IMR-90 (cell line): Measurements from ENCODE around the gene CHP2. TPM values are rescaled to one million over a fixed set of nuclear protein-coding genes. Genes with fewer than 3 reads are reported as not detected.
A peak's percentile ranks its signal among the peaks of the same experiment; 100 is the strongest.

ENCODE experiments used
- ATAC-seq: fragments of 200-7000 bp; cut with Tn5 transposase; 2 replicates; pipeline ENCODE4 v1.9.1; 2020; ENCODE audit warnings: low read depth, mild to moderate bottlenecking, moderate library complexity
- BruUV-seq: library from RNA; stranded (reverse); fragments of 400-500 nt; replicated peaks from 2 replicates; lab custom pipeline; 2021; lab: Mats Ljungman, UMichigan
- CTCF ChIA-PET: fragments of 300-600 bp; formaldehyde crosslinking; extraction: SDS; loops from one replicate; lab custom pipeline; 2021; ENCODE audit warnings: antibody characterized with exemption; lab: Yijun Ruan, JAX
- POLR2A ChIA-PET: fragments of 300-600 bp; sonication (Branson Sonifier 250); formaldehyde crosslinking; loops from one replicate; lab custom pipeline; 2022; ENCODE audit warnings: antibody characterized with exemption; ENCODE audit not compliant: unreplicated experiment; lab: Charles Lee
- DNase-seq: peaks from one replicate; pipeline ENCODE4 v3.0.0; 2013
- H2AFZ ChIP-seq: replicated peaks from 2 replicates; pipeline ENCODE3; 2013; ENCODE audit warnings: low read length, mild to moderate bottlenecking; ENCODE audit not compliant: poor library complexity
- H2AK5ac ChIP-seq: 2 replicates; pipeline ENCODE4 v1.6.1; 2013; ENCODE audit warnings: low read depth, low read length, inconsistent platforms
- H2AK9ac ChIP-seq: replicated peaks from 2 replicates; pipeline ENCODE3; 2013; ENCODE audit warnings: mild to moderate bottlenecking, low read depth, low read length, moderate library complexity; ENCODE audit not compliant: poor library complexity
- H2BK120ac ChIP-seq: 2 replicates; pipeline ENCODE4 v1.6.1; 2013; ENCODE audit warnings: low read depth, low read length, inconsistent platforms
- H2BK15ac ChIP-seq: 3 replicates; pipeline ENCODE4 v1.6.1; 2013; ENCODE audit warnings: low read depth, low read length, inconsistent platforms
- H2BK20ac ChIP-seq: 2 replicates; pipeline ENCODE4 v1.6.1; 2013; ENCODE audit warnings: low read depth, mild to moderate bottlenecking, inconsistent platforms, low read length, moderate library complexity
- H2BK5ac ChIP-seq: 2 replicates; pipeline ENCODE4 v1.6.1; 2013; ENCODE audit warnings: mild to moderate bottlenecking, low read depth, low read length, inconsistent platforms; ENCODE audit not compliant: poor library complexity, severe bottlenecking
- H3K14ac ChIP-seq: replicated peaks from 2 replicates; pipeline ENCODE4 v1.6.1; 2013; ENCODE audit warnings: low read depth, low read length, inconsistent platforms
- H3K18ac ChIP-seq: 2 replicates; pipeline ENCODE4 v1.6.1; 2013; ENCODE audit warnings: low read depth, low read length, control low read depth
- H3K23ac ChIP-seq: 2 replicates; pipeline ENCODE4 v1.6.1; 2013; ENCODE audit warnings: low read depth, low read length, inconsistent platforms
- H3K27ac ChIP-seq: 2 replicates; pipeline ENCODE4 v1.5.1; 2013; ENCODE audit warnings: mild to moderate bottlenecking, control low read depth, low read length; ENCODE audit not compliant: insufficient read depth
- H3K27me3 ChIP-seq: 2 replicates; pipeline ENCODE4 v1.6.1; 2013; ENCODE audit warnings: low read length; ENCODE audit not compliant: control insufficient read depth, insufficient read depth
- H3K36me3 ChIP-seq: 2 replicates; pipeline ENCODE4 v1.6.1; 2013; ENCODE audit warnings: low read length, mixed read lengths; ENCODE audit not compliant: control insufficient read depth, insufficient read depth
- H3K4ac ChIP-seq: 2 replicates; pipeline ENCODE4 v1.6.1; 2013; ENCODE audit warnings: low read depth, low read length, inconsistent platforms
- H3K4me1 ChIP-seq: 2 replicates; pipeline ENCODE4 v1.6.1; 2013; ENCODE audit warnings: low read length, mixed read lengths; ENCODE audit not compliant: control insufficient read depth, insufficient read depth
- H3K4me2 ChIP-seq: 2 replicates; pipeline ENCODE4 v1.6.1; 2013; ENCODE audit warnings: low read depth, mild to moderate bottlenecking, control low read depth, low read length, moderate library complexity
- H3K4me3 ChIP-seq: 2 replicates; pipeline ENCODE4 v1.5.1; 2013; ENCODE audit warnings: low read depth, mild to moderate bottlenecking, control low read depth, low read length, moderate library complexity; ENCODE audit not compliant: insufficient read depth
- H3K56ac ChIP-seq: 2 replicates; pipeline ENCODE4 v1.6.1; 2013; ENCODE audit warnings: low read length, inconsistent platforms; ENCODE audit not compliant: insufficient read depth; ENCODE audit errors: extremely low read depth
- H3K79me1 ChIP-seq, 2 experiments: 2 replicates each; pipeline ENCODE4 v1.6.1; 2013; ENCODE audit warnings: low read length in 2 of 2, inconsistent platforms in 1 of 2, low read depth in 1 of 2
- H3K9ac ChIP-seq: 2 replicates; pipeline ENCODE4 v1.6.1; 2013; ENCODE audit warnings: low read depth, low read length, control low read depth
- H3K9me1 ChIP-seq: 2 replicates; pipeline ENCODE4 v1.6.1; 2013; ENCODE audit warnings: low read length, inconsistent platforms; ENCODE audit not compliant: insufficient read depth
- H3K9me3 ChIP-seq: 2 replicates; pipeline ENCODE4 v1.6.1; 2013; ENCODE audit warnings: low read length; ENCODE audit not compliant: control insufficient read depth, insufficient read depth
- H4K20me1 ChIP-seq: 2 replicates; pipeline ENCODE4 v1.6.1; 2013; ENCODE audit warnings: low read length, inconsistent platforms; ENCODE audit not compliant: insufficient read depth
- H4K5ac ChIP-seq: 2 replicates; pipeline ENCODE4 v1.6.1; 2013; ENCODE audit warnings: mild to moderate bottlenecking, low read depth, low read length, control low read depth
- H4K8ac ChIP-seq, 2 experiments: 2 replicates each; pipeline ENCODE4 v1.6.1; 2013; ENCODE audit warnings: low read depth in 2 of 2, low read length in 2 of 2, control low read depth in 1 of 2, inconsistent platforms in 1 of 2
- H4K91ac ChIP-seq: 2 replicates; pipeline ENCODE4 v1.6.1; 2013; ENCODE audit warnings: low read depth, low read length, inconsistent platforms; ENCODE audit not compliant: insufficient read depth
- BHLHE40 ChIP-seq: fragments of 150-350 bp; IDR thresholded peaks from 2 replicates; pipeline ENCODE4 v1.6.1; 2016; ENCODE audit warnings: mild to moderate bottlenecking, low read depth, low read length
- CEBPB ChIP-seq: IDR thresholded peaks from 2 replicates; pipeline ENCODE4 v1.6.1; 2012; ENCODE audit warnings: low read depth, low read length, improper control_type of control experiment
- CHD1 ChIP-seq: IDR thresholded peaks from 2 replicates; pipeline ENCODE4 v1.6.1; 2012; ENCODE audit warnings: low read depth, low read length, improper control_type of control experiment
- CTCF ChIP-seq: conservative IDR thresholded peaks from 2 replicates; pipeline ENCODE4 v1.5.1; 2012; ENCODE audit warnings: mild to moderate bottlenecking, low read depth, low read length, improper control_type of control experiment
- MAFK ChIP-seq: IDR thresholded peaks from 2 replicates; pipeline ENCODE4 v1.6.1; 2012; ENCODE audit warnings: low read depth, low read length, improper control_type of control experiment
- MAZ ChIP-seq: IDR thresholded peaks from 2 replicates; pipeline ENCODE4 v1.6.1; 2012; ENCODE audit warnings: low read depth, mild to moderate bottlenecking, low read length, improper control_type of control experiment, moderate library complexity, borderline replicate concordance
- MXI1 ChIP-seq: IDR thresholded peaks from 2 replicates; pipeline ENCODE4 v1.6.1; 2012; ENCODE audit warnings: low read depth, mild to moderate bottlenecking, low read length, moderate library complexity, borderline replicate concordance
- NFE2L2 ChIP-seq: fragments of 150-350 bp; IDR thresholded peaks from 2 replicates; pipeline ENCODE4 v1.6.1; 2016; ENCODE audit warnings: low read depth, mild to moderate bottlenecking, low read length
- POLR2A ChIP-seq: IDR thresholded peaks from 2 replicates; pipeline ENCODE4 v1.6.1; 2012; ENCODE audit warnings: mild to moderate bottlenecking, low read depth, low read length
- RAD21 ChIP-seq: IDR thresholded peaks from 2 replicates; pipeline ENCODE4 v1.6.1; 2012; ENCODE audit warnings: low read length, improper control_type of control experiment
- RCOR1 ChIP-seq: IDR thresholded peaks from 2 replicates; pipeline ENCODE4 v1.6.1; 2012; ENCODE audit warnings: mild to moderate bottlenecking, low read length, improper control_type of control experiment; ENCODE audit not compliant: insufficient replicate concordance
- RFX5 ChIP-seq: IDR thresholded peaks from 2 replicates; pipeline ENCODE4 v1.8.0; 2012; ENCODE audit warnings: low read depth, mild to moderate bottlenecking, low read length, moderate library complexity
- SMC3 ChIP-seq: fragments of 150-350 bp; IDR thresholded peaks from 2 replicates; pipeline ENCODE4 v1.6.1; 2016; ENCODE audit warnings: low read depth, mild to moderate bottlenecking, antibody characterized with exemption, low read length, moderate library complexity
- USF2 ChIP-seq: fragments of 150-350 bp; IDR thresholded peaks from 2 replicates; pipeline ENCODE4 v1.6.1; 2017; ENCODE audit warnings: mild to moderate bottlenecking, antibody characterized with exemption, low read length, low read depth
- WGBS, 2 experiments: methylation state at CpG; one replicate each; pipeline versions ENCODE4 v1.1.5 to v1.1.7; 2013; ENCODE audit warnings: missing lambda C conversion rate in 2 of 2; ENCODE audit not compliant: insufficient read length in 1 of 2; ENCODE audit errors: extremely low coverage in 2 of 2; 5-methylcytosine and 5-hydroxymethylcytosine counted together
- dilution Hi-C: fragments of 300-500 bp; cut with HindIII; formaldehyde crosslinking; loops from one replicate; pipeline ENCODE4 v1.14.3; 2018; ENCODE audit warnings: low sequenced_read_pairs; ENCODE audit not compliant: unreplicated experiment
- in situ Hi-C: fragments of 300-500 bp; cut with MboI; formaldehyde crosslinking; loops from 3 replicates; pipeline ENCODE4 v1.14.3; 2019; ENCODE audit warnings: low sequenced_read_pairs, inconsistent platforms, mixed read lengths
- intact Hi-C: fragments of 100-400 bp; cut with micrococcal nuclease; formaldehyde crosslinking; loops from 2 replicates; pipeline ENCODE4 v1.10.0; 2022
- polyA plus RNA-seq, 3 experiments: library from polyadenylated mRNA; depleted of rRNA; stranded (reverse); fragments of >200 nt; gene quantifications; 2 replicates each; pipeline ENCODE4 v1.2.3, GENCODE V29; 2012; ENCODE audit warnings: low replicate concordance in 1 of 3
- total RNA-seq: library from RNA; depleted of rRNA; stranded (reverse); fragments of >200 nt; gene quantifications from 2 replicates; pipeline ENCODE4 v1.2.3, GENCODE V29; 2012
- TF ChIP-seq, protein P1 (sequence below): fragments of 150-350 bp; IDR thresholded peaks from 2 replicates; pipeline ENCODE4 v1.6.1; 2016; ENCODE audit warnings: low read depth, mild to moderate bottlenecking, low read length, moderate library complexity, borderline replicate concordance

CHP2 gene
- total and polyA plus RNA-seq, 2 of the 4 experiments (the other 2 are of a cell fraction): not detected

DNA sequence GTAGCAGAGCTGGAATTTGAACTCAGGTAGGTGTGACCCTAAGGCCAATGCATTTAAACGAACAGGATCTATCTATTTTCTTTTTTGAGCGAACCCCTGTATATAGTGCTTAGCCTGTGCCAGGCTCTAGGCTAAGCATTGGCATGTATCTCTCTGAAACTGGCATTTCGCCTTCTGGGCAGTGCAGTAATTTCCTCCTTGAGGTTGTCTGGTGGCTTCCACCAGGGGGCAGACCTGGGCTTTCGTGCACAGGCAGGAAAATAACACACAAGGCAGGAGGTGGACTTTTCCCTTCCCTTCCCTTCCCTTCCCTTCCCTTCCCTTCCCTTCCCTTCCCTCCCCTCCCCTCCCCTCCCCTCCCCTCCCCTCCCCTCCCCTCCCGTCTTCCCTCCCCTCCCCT lies 46.6 kb downstream of the CHP2 start:
- dilution Hi-C loops: no loop called here
- H3K23ac ChIP-seq: no peak overlapping the region
- no TSS peak for BruUV-seq
- H2BK20ac ChIP-seq: no peak overlapping the region
- H3K27ac ChIP-seq: no peak overlapping the region
- H3K56ac ChIP-seq: no peak overlapping the region
- H3K4me1 ChIP-seq: no peaks in the 10 kb centered on the region
- H4K8ac ChIP-seq: no peak overlapping the region
- no peak overlapping the region for H2BK15ac ChIP-seq
- in situ Hi-C loops: loop anchor here (10.0 kb wide), 2 partner anchors 213 to 703 kb away; no protein-coding TSS in a partner anchor
- ChIA-PET CTCF (interaction anchor here (1.2 kb wide), 1 partner anchor 14 kb away, joined by 3 read pairs; no protein-coding TSS in a partner anchor), POLR2A (no interaction called here)
- no peak overlapping the region for H3K4ac ChIP-seq
- intact Hi-C loops: loop anchor here (1.0 kb wide), 3 partner anchors 209 to 703 kb away; no protein-coding TSS in a partner anchor
- no peak overlapping the region for H2AFZ ChIP-seq
- no peaks in the 10 kb centered on the region for H3K79me1 ChIP-seq
- H4K20me1 ChIP-seq: no peaks in the 10 kb centered on the region
- no peaks in the 10 kb centered on the region for H3K36me3 ChIP-seq
- no peak overlapping the region for H2BK5ac ChIP-seq
- no peak overlapping the region for H3K14ac ChIP-seq
- no peaks in the 10 kb centered on the region for H3K9me1 ChIP-seq
- no peak overlapping the region for H2BK120ac ChIP-seq
- H2AK9ac ChIP-seq: no peak overlapping the region
- H3K27me3 ChIP-seq: no peaks in the 10 kb centered on the region
- H4K91ac ChIP-seq: no peak overlapping the region
- no peak overlapping the region for H3K4me2 ChIP-seq
- no peaks in the 10 kb centered on the region for H3K9me3 ChIP-seq
- H4K5ac ChIP-seq: no peak overlapping the region
- ATAC-seq (peak; percentile 92), DNase-seq (peak; percentile 51)
- H2AK5ac ChIP-seq: no peak overlapping the region
- H3K9ac ChIP-seq: no peak overlapping the region
- no peak overlapping the region for H3K18ac ChIP-seq
- 0% methylated on average over 1 of the region's 5 CpGs; no CpG with 5 or more reads in 1 of the 2 experiments for WGBS, 2 experiments
- TF ChIP-seq BHLHE40 (no peak), USF2 (no peak), MXI1 (no peak), RAD21 (peak; percentile 68), NFE2L2 (no peak), CTCF (peak; percentile 72), SMC3 (peak; percentile 78), MAZ (no peak), MAFK (no peak), RCOR1 (no peak), CHD1 (no peak), RFX5 (no peak), POLR2A (no peak), CEBPB (no peak)
- TF ChIP-seq, protein P1, sequence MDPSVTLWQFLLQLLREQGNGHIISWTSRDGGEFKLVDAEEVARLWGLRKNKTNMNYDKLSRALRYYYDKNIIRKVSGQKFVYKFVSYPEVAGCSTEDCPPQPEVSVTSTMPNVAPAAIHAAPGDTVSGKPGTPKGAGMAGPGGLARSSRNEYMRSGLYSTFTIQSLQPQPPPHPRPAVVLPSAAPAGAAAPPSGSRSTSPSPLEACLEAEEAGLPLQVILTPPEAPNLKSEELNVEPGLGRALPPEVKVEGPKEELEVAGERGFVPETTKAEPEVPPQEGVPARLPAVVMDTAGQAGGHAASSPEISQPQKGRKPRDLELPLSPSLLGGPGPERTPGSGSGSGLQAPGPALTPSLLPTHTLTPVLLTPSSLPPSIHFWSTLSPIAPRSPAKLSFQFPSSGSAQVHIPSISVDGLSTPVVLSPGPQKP: no peak
- H3K4me3 ChIP-seq: no peak overlapping the region
